HG03103 (cell line): ENCODE measurements around the gene LRP1B.

ENCODE experiments used
- ATAC-seq: cut with Tn5 transposase; IDR thresholded peaks from one replicate; pipeline ENCODE4 v1.9.1; 2021; ENCODE audit warnings: low read depth; ENCODE audit not compliant: unreplicated experiment

The LRP1B gene

DNA sequence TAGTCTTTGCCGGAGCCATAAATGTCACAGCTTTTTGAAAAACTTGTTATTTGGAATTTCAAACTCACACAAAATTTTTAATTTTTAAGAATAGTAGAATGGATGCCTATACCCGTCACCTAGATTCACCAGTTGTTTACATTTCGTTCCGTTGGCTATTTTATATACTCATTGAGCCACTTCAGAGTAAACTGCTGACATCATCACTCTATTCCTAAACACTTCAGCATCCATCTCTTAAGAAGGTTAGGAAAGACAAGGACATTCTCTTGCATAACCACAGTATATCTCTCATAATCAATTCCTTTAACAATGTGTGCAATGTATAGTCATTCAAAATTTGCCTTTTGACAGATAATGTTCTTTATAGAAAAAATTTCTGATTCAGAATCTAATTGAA lies 1065.8 kb downstream of the LRP1B start:
- ATAC-seq, result no peak

DNA sequence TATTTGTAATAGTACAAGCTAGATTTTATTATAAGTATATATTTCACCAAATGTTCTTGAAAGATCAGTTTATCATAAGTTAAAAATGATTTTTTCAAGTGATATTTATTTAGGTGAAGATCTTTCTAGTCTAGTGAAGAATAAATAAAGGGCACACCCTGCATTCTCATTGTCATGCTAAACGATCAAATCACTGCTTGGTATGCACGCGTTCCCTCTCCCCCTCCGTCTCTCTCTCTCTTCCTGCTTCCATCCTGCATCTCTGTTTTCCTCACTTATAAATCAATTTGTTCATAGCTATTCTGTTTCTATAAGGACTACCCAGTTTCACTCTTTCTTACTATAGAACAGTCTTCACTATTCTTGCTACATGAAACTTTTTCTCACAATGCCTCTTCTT lies 1067.4 kb downstream of the LRP1B start:
- no peak for ATAC-seq

DNA sequence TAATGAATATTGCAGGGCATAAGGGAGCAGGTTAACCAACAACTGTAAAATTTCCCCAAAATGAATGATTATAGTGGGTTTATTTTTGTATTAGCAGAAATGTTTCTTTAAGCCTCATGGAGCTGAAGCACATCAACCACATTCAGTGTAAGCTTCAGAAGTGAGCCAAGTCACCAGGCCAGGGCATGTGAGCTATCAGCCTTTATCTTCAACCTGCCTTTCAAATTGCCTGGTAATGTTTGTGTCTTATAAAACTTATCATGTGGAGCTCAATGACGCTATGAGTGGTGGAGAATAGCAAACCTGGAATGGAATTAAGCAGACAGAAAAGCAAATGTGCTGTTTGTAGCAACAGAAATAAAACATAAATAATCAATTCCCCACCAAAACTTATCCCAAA lies 1068.4 kb downstream of the LRP1B start:
- no peak for ATAC-seq

DNA sequence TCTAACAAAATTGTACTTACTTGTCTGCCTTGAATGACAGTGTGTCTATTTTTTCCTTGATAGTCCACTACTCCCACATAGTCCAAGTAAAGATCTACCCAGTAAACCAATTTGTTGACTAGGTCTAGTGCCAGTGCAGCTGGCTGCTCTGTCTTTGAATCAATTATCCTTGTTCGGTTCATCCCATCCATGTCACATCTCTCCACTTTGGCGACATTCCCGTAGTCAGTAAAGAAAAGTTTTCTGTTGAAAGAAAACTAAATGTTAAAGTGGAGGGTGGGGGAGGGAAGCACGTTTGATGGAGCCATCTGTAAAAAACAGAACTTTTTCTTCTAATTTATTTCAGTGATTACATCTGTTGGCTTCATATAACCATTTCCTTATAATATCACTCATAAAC lies 1068.8 kb downstream of the LRP1B start:
- no peak for ATAC-seq

DNA sequence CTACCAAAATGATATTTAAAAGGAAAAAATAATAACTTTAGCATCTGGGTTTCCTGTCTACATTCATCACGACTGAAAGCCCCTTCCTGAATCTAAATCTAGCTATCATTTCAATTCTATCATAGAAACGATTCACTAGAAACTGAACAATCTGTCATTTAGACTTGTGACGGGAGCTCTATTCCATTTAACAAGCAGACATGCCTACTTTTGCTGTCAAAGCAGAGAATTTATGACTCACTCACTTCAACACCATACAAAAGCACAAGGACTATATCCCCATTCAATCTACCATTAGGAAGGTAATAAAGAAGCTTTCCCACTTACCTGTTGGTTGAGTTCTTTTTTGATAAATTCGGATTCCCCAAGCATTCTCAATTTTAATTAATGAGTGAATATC lies 1072.3 kb downstream of the LRP1B start:
- ATAC-seq, result no peak

DNA sequence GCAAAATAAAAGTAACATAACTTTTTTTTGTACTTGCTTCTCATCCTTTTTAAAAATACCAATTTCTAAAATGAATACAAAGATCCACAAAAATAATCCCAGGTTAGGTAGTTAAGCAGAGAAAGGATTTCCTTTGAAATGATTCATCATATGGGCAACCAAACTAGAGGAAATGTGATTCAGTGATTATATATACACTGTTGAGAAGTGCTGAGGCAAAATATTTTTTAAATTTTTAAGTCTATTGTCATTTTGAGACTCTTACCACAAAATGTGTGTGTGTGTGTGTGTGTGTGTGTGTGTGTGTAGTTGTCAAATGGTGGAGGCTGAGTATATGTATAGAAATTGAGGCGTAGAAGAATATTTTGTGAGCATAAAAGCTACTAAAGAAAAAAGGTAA lies 1075.3 kb downstream of the LRP1B start:
- ATAC-seq, result no peak

DNA sequence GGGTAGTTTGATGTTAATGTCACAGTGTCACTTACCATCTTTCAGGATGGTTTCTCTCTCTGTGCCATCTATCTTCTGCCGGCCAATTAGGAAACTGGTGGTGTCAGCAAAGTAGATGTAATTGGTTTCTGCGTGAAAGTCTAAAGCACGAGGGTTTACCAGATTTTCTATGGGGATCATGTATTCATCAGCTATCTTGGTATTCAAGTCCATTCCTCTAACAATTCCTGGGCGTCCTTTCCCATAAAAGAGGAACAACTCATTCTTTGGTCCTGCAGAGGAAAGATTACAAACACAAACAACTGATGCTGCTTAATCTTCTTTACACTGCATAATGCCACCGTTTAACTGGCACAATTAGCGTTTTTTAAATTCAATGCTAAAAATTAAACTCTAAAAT lies 1081.9 kb downstream of the LRP1B start:
- no peak for ATAC-seq

DNA sequence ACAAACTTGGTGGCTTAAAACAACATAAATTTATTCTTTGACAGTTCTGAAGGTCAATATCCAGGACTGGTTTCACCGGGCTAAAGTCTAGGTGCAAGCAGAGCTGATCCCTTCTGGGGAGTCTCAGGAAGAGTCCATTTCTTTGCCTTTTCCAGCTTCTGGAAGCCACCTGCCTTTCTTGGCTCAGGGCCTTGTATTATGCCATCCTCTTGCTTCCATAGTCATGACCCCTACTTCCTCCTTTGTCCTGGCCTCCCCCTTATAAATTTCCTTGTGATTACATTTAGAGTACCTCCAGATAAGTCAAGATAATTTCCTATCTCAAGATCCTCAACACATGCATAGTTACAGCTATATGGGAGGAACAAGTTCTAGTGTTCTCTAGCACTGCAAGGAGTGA lies 1089.5 kb downstream of the LRP1B start:
- ATAC-seq, result no peak

DNA sequence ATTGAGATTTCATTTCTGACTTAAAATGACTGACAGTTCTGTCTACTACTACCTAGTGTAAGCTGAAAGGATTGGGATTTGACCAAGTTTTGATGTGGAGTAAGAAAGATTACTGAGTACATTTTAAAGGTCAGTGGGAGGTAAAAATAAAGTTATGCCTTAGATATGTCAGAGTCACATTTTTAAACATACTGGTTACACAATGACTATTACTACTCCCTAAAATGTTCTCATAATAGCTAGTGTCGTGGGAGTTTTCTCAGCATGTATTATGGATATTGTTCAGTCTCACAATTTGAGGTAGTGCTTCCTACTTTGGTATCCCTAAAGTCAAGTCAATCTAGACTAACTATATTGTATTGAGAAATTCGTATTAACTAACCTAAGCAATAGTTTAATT lies 1092.5 kb downstream of the LRP1B start:
- no peak for ATAC-seq

DNA sequence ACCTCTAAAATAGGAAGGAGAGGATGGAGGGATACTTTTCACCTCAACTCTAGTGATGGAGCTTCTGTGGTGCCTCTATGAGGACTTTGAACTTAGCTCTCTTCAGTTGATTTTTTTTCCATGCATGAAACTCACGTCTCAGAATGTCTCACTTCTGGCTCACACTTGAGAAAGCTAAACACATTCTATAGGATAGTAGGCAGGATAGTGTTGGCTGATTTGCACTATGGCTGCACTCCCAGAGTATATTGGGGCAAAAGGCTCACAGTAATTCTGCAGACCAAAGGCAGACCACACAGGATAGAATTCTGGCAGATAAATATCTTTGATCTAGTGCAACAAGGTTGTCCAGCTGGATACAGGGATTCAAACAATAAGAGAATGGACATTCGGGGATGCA lies 1093.5 kb downstream of the LRP1B start:
- no peak for ATAC-seq

DNA sequence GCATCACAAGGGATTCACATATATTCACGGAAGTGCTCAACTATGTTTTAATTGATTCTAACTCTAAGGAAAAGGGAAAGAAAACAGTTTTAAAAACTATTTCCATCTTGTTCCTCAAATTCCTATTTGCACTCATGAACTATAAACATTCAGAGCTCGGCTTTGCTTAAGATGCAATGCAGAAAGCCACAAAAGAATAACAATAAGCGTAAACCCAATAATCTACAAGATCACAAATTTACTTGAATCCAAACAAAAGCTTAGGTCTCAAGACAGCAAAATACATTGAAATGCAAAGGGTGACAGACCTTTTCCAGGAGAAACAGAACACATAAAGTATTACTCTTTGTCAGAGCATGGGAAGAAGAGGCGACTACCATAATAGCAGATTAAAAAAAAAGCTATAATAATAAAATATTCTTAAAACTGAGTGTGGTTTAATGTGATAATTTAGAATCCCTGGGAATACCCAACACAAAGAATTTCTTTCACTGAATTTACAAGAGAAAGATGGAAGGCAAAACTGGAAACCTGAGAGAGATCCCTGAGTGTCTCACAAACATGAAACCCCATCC lies 1094.9 kb downstream of the LRP1B start:
- no peak for ATAC-seq

DNA sequence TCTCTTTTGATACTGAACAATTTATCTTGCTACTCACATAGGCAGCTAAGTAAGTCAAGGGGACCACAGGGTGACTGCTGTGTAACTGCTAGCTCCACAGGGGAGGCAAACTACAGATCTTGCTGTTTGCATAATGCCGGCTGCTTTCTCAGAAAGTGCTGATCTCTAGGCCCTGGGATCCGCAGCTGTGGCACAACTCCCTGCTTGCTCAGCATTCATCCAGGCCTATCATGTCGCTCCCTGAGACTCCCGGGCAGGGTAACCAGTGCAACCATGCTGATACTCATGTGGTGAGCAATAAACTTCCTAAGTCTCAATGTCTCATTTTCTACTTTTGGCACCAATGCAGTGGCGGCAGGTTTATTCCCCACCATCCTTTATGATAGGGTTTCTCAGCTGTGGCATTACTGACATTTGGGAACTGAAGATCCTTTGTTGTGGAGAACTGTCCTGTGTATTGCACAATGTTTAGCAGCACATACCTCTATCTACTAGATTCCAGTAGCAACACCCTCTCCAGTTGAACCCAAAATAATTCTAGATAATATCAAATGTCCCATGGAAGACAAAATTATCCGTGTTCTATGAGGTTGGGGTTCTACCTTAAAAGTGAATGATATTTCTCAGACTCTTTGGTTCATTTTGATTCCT lies 1101.3 kb downstream of the LRP1B start:
- ATAC-seq, result no peak

DNA sequence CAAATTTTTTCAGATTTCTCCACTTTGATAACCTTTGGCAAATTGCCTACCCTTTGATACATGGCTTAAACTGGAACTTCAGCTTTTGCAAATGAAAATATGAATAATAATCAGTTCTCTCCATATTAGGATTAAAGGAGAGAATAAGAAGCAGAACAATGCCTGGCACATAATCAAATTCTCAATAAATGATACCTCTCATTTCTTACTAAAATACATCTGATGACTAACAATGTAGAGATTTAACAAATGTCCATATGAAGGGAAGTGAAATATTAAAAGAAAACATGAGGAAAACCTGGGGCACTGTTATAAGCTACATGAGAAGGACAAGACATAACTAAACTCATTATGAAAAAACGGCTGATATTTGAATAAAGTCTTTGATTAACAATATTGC lies 1103.6 kb downstream of the LRP1B start:
- no peak for ATAC-seq

DNA sequence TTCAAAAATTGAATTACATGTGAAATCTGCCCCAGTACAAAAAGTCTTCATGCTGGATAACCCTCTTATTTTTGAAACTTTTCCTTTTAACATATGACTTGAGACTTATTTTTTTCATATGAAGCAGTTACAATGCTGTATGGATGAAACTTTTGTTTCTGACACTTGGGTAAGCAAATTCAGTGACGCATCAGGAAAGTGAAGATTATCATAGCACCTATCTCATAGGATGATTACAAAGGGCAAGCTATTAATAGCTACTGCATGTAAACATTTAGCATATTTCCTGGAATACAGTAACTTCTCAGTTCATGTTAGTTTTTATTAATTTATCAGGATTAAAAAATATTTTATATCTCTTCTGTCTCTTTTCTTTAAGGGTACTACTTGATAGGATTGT lies 1109.2 kb downstream of the LRP1B start:
- ATAC-seq, result no peak

DNA sequence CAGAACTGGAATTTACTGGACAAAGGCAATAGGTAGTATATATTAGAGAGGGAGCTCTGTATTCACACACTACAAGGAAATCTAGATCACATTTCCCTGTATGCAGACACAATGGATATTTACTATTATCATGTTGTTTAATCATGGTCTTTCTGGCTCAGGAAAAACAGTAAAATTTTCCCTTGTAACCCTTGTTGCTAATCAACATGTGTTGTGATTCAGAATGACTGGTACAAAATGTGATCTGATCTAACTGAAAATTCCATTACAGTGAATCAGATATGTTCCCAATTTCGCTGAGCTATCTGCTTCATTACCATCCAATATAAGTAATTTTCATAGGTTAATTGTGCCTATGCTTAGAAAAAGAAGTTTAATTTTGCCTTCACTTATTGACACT lies 1109.7 kb downstream of the LRP1B start:
- ATAC-seq, result no peak

DNA sequence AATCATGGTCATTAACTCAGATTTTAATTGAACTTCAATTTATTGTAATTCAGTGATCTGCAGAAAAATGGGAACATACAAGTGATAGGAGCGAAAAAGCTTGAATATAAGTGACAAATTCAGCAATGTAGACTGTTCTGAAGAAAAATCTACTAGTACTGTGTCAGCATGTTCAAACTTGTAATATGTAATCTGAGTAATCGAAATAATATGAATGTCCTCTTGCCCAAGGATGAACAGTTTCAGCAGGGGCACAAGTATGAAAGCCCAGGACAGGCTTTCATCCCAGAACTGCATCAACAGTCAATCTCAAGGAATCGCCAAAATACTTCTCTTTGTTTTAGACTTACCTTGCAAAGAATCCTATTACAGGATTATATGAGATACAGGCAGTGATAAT lies 1110.5 kb downstream of the LRP1B start:
- no peak for ATAC-seq

DNA sequence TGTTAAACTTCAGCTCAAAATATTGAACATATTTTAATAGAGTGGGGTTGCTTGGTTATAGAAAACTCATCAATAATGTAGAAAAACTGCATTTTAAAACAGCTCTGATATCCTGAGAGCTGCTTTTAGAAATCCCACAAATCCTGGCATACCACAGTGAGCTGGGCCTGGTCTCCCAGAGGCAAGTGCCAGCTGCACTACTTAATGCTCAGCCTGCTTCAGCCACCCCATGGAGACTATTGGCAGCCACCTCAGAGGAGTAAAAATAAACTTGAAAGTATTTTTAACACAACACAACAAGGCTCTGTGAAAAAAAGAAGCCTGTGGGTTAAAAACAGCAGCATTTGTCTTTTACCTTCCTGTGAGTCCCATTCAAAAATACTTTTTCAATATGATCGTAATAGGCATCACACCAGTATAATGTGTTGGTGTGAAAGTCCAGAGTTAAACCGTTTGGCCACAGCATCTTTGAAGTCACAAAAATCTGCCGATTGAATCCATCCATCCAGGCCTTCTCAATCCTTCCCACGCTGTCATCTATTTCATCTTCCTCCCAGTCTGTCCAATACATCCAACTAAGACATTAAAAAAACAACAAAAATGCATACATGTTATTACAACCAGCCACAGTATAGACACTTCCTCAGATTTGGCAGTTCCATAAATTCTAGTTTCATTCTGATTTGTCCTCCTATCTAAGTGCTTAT lies 1115.3 kb downstream of the LRP1B start:
- ATAC-seq, result no peak

DNA sequence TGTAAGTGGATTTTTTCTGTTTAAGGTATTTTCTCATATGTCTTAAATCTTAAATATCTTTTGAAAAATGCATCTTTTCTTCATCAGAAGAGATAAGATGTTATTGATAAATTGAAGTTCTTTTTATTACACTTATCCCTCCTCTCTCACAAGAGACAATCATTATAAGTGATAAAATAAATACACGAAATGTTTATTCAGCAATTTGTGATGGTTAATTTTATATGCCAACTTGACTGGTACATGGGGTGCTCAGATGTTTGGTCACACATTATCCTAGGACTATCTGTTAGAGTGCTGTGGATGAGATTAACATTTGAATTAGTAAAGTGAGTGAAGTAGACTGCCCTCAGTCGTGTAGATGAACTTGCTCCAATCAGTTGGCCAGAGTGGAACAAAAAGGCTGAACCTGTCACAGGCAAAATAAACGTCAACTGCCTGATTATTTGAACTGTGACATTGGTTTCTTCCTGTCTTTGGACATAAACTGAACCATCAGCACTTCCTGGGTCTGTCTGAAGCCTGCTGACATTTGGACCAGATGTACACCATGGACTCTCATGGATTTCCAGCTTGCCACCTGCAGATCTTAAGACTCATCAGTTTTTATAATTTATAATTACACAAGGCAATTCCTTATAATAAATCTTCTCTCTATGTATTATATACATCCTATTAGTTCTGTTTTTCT lies 1126.7 kb downstream of the LRP1B start:
- ATAC-seq, result no peak

DNA sequence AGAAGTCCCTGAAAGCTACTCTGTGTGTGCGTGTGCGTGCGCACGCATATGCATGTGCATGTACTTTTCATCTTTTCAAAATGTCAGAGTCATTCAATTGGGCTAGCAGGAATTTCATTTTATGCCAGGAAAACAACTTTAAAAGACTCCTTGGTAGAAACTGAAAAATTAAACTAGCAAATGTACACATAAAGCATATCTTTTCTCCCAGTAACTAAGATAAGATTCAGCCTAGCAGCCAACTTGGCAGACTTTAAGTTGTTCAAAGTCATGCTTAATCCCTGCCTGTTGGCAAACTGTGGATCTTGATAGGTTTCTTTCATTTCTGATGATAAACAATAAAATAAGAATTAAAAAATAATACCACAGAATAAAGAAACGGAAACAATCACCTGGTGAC lies 1129.1 kb downstream of the LRP1B start:
- ATAC-seq, result no peak

DNA sequence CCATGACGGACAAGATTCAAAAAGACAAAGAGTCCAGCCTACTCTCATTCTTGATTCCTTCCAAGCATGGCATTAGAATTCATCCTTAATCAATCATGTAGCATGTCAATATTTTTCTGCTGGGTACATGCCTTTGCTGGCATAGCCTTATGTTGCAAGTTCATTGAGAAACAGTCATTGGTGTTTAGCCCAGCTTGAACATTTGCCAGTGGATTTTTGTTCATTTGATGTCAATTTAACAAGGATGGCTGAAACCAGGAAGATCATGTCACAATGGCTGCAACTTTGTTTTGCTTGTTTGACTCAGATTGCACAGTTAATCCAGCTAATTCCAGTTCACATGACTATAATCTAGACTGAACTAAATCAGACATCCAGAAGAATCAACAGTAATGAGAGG lies 1132.2 kb downstream of the LRP1B start:
- ATAC-seq, result no peak

DNA sequence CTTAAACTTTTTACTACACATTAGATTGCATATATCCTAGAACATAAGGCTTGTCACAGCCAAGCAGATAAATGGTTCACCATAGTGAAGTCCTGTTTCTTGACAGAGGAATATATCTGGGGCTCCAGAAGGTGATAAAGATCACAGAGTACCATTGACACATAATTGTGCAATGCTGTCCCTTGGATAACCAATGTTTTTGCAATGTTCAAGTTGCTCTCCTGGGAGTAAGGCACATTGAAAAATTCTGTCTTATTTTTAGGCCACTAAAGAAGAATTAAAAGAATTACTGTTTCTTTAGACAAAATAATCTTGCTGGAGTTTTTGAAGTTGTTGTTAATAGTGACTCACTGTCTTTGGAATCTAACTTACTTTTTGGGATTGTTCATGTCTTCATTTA lies 1132.8 kb downstream of the LRP1B start:
- ATAC-seq, result no peak

DNA sequence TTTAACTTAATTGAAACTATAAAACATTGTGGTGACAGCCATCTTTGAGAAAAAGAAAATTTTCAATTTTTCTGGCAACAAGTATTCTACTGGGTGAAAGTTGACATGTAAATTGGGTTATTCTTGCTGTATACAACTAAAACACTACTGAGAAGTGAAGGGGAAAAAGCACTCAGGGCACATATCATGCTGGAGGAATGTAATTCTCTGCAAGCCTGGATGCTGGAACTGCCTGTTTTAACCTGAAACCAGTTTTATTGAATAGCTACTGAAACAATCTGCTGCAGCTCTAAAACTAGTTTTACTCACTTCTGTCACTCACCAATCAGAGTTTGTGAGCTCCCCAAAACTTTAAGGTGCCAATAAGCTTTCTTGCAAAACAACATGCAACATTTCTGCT lies 1136.0 kb downstream of the LRP1B start:
- no peak for ATAC-seq
